GM18867 (cell line): ENCODE measurements around the gene SPOPL.

ENCODE experiments used
- ATAC-seq: cut with Tn5 transposase; IDR thresholded peaks from one replicate; pipeline ENCODE4 v1.9.1; 2021; ENCODE audit warnings: mild to moderate bottlenecking, moderate library complexity; ENCODE audit not compliant: unreplicated experiment

Gene SPOPL

DNA sequence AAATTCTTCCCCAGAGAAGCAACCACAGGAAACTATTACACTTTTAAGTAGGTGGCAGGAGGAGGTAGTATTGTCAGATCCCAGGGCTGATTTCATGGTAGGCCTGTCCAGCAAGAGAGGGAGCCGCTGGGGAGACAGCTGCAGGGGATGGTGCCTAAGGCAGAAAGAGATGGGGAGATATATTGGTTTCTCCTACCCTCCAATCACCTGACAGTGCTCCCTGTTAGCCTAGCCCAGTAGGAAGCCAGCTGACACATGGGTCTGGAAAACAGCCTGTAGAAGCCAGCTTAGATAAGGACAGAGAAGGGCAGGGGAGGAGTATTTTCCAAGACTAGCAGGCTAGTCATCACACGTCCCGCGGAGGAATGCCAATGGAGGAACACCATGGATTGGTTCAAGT lies 8.2 kb upstream of the SPOPL start:
- no peak for ATAC-seq

DNA sequence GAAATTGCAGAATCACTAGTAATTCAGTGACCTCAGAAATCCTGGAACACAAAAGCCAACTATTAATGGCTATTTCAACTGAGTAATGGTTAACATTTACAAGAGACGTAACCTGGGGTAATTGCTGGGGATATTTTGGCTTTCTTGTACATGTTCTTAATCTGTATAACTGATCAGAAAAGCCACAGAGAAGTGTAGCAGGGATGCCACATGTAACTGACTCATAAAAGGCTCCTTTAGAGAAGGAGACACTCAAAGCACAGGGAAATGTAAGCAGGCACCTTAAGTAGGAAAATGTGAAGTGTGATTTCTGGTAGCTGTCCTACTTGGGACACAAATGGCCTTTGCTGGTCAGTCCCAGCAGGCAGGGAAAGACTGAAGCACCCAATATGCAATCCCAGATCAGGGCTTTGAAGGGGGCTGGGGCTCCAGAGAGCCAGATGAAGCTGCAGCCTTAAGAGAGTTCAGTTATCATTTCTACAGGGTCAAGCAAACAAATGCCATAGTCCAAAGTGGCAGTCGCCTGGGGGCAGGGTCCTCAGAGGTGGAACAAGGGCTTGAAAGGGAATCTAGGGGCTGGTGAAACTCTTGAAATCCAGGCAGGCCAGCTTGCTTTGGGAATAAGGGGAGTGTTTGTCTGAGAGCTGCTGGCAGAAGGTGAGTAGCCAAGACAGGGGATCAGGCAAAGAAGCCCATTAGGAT lies 7.2 kb upstream of the SPOPL start:
- no peak for ATAC-seq

DNA sequence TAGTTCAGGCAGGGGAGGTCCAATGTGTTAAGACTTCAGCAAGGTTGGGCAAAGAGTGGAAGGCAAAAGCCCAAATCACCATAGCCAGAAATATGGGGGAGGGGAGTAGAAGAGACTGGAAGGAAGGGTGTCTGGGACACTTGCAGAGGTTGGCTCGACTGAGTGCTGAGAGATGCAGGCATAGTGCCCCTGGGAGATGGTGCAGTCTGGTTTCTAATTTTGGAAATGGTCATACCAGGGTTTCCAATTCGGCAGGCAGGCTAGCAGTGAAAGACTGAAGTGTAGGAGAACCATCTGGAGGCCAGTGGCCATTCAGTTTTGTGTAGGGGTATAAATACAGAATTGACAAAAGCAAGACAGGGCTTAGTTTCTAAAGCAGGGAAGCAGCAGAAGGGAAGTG lies 6.2 kb upstream of the SPOPL start:
- no peak for ATAC-seq

DNA sequence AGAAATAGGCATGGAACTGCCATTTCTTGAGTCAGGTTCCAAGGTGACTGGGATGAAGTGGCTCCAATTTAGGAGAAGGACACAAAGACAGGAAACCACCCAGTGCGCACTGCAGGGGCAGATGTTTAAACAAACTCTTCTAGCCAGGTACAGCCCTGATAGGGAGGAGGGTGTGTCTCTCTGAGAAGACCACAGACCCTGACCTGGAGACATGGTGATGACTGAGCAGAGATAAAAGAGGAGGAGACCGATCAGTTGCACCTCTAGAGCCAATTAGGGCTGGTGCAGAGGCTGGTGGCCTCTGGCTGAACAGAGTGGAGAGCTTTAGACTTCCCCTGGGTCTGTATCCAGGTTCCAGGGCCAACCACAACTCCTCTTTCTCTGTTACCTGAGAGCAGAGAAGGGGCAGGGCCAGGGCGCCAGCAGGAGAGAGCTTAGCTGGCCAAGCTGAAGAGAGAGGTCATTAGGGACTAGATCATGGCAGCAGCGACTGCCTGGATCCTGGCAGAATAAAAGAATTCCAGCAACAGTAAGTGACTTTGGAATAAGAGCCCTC lies 5.4 kb upstream of the SPOPL start:
- ATAC-seq, result no peak

DNA sequence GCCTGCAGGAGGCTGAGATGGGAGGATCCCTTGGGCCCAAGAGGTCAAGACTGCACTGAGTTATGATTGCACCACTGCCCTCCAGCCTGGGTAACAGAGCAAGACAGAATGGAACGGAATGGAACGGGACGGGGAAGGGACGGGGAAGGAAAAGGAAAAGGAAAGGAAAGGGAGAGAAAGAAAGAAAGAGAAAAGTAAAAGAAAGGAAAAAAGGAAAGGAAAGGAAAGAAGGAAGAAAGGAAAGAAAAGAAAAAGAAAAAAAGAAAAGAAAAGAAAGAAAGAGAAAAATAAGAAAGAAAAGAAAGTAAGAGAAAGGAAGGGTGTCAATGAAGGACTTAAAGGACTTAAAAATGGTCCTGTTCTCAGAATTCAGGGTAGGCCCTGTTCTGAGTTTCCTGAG lies 4.3 kb upstream of the SPOPL start:
- ATAC-seq, result no peak

DNA sequence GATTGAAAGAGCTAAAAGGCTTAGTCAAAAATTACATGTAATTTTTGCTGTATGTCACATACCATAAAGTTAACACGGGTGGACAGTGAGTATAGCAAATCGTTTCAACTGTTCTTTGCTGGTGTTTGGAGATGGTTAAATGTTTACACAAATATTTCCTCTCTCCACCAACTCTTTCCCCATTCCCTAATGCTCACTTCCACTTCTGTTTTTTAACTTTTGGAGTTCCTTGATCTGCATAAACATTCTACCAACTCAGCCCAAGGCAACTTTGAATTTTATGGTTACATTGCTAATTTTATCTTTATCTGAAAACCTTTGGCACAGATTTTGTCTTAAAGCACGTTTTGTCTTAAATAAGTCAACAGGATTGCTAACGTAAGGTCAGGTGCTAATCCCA lies 1.9 kb upstream of the SPOPL start:
- ATAC-seq, result no peak

DNA sequence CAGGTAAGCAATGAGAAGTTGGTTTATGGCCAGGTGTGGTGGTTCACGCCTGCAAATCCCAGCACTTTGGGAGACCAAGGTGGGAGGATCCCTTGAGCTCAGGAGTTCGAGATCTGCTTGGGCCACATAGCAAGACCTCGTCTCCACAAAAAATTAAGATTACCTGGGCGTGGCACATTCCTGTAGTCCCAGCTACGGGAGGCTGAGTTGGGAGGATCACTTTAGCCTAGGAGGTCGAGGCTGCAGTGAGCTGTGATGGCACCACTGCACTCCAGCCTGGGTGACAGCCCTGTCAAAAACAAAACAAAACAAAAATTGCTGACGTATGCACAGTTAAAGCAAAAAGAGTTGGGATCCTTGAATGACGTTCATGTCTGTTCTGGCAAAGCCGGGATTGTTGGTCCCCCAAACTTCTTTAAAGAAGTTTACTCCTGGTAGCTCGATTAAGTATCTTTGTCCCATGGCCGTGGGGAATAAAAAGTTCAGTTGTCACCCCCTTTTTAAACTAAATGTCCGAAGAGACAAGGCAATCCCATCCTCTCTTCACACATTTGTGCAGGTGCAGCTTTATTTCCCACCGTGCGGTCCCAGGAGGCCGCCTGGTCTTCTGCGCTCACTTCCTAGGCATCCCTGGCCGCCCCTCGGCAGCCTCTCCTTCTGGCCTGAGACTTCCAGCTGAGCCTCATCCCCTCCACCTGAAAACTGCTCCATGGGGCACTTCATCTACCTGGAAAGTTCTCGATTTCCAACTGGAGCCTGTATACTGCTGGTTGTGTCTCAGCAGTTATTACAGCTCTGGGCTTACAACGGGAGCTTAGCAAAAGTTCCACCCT lies 762 bp upstream of the SPOPL start:
- peak; percentile 2 for ATAC-seq

DNA sequence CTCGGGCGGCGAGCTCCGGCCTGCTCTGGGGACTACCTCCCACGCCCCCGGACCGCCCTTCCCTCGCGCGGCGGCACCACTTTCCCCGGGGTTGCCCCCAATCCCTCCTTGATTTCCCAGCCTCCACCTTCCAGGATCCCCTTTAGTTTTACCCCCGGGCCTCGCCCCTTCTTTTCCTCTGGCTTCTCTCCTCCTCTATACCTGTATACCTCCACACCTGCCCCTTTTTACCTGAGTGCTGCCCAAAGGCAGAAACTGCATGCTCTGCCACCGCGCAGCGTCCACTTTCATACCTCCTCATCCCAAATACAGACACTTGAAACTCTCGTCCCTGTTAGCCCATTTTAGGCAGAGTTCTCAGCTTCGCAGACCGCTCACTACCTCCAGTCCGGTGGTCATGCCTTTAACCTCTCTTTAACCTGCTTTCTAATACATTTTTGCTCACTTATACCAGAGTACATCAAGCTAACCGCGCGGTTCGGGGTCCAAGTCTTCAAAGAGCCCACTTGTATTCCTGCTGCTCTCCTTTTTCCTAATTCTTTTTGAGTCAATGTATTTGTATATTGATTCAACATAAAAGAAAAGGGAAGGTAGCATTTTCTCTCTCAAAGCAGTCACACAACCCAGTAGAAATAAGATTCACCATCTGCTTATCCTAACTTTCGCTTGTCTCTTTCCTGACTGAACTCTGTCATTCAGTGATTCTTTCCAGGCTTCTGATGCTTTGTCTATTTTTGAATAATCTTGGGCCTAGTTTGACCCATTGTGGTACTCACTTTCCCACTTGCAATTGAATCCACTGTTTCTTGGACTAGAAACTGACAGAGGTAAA lies 901 bp downstream of the SPOPL start:
- peak; percentile 1 for ATAC-seq

DNA sequence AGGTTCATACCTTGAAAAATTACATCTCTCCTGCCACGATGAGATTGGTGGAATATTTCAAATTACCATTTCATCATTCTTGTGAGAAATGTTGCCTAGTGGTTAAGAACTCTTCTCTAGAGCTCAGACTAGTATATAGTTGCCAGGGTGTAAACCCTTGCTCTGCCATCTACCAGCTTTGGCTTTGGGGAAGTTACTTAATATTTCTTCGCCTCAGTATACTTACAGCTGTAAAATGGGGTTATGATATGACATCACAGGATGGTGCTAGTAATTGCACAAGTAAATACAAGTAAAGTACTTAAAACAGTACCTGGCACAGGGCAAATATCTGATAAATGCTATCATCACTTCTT lies 1.5 kb downstream of the SPOPL start:
- peak; percentile 28 for ATAC-seq

DNA sequence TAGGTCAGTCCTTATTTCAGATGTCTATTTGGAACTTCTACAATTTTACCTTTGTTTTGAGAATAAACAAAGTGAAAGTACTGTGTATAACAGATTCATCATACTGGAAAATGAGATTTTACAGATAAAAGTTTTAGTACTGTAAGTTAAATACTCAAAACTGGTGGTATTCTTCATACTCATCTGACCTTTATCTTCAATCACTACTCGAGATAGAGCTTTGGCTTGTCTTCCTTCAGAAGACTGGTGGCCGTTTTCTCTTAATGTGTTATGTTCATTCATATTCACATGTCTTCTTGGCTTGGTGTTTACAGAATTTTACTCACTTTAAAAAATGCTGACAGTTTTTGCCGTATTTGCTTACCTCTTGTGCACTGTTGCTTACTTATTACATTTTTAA lies 2.1 kb downstream of the SPOPL start:
- ATAC-seq, result no peak

DNA sequence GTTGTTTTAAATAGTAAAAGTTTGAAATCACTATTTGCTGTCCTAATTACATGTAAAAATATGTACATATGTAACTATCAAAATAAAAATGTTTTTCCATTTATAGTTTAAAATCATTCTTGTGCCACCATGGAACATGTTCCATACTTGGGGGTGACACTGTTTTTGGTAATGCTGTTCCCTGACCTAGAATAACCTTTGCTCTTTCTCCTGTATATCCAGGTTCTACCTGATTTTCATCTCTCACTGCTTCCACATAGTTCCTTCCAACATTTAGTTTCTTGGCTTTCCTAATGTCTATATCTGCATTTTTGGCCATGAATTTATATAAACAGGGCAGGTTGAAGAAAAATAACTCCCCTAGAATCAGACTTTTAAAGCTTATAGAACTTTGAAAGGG lies 2.5 kb downstream of the SPOPL start:
- ATAC-seq, result no peak

DNA sequence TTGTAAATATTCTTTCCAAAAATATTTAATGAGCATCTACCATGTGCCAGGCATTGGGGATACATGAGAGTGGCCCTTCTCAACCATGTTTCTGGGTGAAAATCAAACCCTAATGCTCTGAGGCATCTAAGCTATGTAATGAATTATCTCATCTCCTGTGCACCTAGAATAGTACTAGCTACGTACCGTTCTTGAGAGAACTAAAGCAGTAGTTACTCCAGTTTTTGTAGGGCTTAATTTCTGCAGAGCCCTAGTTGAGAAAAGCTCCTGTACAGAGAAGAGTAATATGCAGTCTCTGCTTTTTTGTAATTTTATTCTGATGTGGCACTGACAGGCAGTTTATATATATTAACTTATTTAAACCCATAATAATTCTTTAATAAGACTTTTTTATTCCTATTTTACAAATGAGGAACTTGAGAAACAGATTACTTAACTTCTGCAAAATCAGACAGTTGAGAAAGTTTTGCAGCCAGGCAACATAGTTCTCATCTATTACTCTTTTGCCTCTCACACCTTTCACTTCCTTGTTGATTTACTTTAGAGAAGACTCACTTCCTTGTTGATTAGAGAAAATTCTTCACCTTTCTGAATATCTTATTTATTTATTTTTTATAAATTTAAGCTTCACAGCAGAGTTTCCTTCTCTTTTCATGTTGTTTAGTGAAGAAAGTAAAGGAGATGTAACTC lies 3.1 kb downstream of the SPOPL start:
- peak; percentile 44 for ATAC-seq

DNA sequence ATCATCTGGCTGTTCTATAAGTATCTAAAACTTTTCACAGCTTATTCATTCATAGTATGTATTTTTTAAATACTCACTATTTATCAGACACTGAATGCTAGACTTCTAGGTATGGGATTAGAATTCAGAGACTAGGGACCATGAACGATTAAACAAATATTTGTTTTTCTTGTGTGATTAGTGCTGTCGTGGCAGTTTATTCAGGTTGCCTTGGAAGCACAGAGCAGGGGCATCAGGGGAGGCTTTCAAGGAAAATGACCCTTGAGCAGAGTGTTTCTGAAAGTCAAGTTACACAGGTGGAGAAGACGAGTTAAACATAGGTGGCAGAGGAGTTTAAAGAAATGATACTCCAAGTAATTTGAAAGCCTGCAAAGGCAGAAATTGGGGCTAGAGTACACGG lies 5.7 kb downstream of the SPOPL start:
- no peak for ATAC-seq

DNA sequence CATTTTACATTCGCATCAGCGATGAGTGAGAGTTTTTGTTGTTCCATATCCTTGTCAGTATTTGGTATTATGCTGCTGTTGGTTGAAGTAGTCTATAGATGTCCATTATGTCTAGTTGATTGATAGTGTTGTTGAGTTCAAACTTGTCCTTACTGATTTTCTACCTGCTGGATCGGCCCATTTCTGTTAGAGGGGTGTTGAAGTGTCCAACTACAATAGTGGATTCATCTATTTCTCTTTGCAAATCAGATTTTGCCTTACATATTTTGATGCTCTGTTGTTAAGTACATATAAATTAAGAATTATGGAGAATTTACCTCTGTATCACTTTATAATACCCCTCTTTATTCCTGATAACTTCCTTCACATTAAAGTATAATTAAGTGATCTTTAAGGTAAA lies 8.7 kb downstream of the SPOPL start:
- no peak for ATAC-seq

DNA sequence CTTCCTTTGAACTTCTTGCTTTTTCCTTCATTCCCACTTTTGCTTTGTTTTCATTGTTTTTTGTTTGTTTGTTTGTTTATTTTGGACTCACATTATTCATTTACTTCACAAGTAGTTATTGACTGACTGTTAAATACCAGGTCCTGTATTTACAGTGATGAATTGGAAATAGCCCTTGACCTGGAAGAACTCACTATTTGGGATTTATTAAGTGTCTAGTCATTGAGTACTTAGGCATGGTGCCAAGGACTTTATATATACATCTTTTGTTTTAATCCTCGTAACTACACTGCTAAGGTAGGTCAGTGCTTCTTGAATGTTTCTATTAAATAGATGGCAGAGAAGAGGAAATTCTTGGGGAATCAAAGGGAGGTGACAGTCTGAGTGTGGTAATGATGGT lies 11.1 kb downstream of the SPOPL start:
- ATAC-seq, result no peak

DNA sequence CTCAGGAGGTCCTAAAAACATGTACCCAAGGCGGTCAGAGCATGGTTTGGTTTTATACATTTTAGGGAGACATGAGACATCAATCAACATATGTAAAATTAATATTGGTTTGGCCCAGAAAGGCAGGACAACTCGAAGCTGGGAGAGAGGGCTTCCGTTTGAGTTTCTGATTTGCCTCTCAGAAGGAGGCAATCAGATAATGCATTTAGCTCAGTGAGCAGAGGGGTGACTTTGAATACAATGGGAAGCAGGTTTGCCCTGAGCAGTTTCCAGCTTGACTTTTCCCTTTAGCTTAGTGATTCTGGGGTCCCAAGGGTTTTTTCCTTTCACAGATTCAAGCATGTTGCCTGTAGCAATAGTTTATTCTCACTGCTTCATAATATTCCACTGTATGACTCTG lies 12.6 kb downstream of the SPOPL start:
- no peak for ATAC-seq

DNA sequence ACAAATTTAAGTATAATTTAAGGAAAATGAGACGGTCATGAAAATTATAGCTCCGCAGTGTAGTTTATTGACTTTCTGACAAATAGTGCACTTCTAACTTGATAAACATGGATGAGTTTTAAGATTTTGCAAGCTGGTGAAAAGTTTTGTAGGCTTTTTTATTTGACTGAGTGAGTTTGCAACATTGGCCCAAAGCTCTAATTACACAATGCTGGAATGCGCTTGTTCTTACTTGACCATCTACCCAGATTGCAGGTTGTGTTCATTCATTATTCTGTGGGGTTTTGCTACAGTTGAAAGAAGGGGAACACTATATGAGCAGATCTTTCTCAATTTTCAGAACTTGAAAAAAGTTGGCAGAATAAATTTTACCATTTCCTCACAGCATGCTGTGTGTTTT lies 13.5 kb downstream of the SPOPL start:
- no peak for ATAC-seq

DNA sequence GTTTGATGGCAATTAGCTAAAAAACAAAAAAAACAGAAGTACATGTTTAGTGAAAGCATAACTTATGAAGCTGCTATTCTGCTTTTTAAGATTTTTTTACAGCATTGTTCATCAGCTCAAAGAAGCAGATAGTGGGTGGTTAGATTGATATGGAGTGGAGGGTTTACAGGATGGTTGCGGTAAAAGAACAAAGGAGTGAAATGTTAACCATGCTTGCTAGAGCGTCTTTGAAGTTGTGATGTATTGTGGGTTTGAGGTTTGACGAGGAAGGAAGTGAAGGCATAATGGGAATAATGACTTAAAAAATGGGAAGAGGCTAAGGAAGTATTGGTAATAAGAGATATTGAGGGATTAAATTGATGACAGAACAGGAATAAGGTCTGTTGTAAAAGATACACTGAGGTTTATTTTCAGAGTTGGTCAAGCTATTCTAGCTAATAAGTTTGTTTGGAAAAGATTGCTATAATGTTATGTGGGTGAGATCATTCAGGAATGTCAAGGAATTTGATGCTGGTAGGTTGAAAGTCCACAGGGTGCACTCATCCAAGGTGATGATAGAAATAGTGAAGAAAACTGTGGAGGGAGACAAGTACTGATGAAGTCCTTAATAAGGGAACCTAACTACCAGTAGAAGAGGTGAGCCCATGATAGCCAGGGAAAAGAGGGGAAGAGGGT lies 14.6 kb downstream of the SPOPL start:
- no peak for ATAC-seq

DNA sequence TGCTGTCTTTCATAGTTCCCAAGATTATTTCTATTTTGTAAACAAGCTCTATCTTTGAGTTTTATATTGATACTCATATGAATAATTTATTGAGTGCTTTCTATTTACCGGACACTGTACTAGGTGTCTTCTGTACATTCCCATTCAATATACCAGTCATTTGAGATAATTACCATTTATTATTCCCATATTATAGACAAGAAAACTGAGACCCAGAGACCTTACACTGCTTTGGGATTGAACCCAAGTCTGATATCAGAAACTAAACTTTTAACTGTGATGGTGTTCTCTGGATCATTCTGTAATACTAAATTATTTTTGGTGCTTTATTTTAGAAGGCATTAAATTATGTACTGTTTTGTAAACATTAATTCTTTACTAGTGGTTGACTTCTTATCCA lies 17.3 kb downstream of the SPOPL start:
- no peak for ATAC-seq

DNA sequence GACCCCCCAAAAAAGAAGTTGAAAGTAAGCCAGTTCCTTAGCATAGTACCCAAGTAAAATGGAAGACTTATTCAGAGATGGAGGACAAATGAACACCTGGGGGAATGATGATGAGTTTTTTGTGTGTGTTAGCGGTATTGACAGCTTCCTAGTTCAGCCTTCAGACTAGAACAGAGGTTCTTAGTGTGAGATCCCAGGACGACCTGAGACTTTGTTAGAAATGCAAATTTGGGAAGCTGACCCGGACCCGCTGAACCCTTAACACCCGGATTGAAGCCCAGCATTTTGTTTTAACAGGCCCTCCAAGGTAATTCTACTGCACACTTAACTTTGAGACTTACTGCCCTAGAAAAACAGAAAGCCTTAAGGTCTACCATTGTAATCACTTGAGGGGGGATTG lies 20.3 kb downstream of the SPOPL start:
- no peak for ATAC-seq
